ENCODE data around the gene HMX1.

DNA sequence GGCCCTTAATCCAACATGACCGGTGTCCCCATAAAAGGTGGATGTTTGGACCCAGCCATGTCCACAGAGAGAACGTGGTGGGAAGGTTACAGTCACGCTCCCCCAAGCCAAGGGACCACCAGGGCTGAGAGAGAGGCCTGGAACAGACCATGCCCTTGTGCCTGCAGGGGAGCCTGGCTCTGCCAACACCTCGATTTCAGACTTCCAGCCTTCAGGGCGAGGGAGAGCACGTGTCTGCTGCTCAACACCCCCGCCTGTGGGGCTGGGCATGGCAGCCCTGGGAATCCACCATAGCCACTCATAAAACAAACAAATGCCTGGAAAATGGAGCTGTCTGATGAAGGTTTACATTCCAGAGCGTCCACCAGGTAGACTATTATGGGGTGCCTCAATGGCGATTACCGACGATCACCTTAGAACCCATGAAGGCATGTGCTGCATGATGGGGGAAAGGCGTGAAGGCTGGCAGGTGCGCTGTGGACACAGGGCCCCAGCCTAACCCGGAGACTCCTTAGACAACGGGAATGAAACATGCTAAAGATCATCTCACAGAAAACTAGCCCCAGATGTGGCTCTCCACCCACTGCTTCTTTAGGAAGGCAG is 42.3 kb upstream of the HMX1 start:
- TF ChIP-seq CTCF (IDR thresholded peaks at IDR 0.05) = no peak
- TF ChIP-seq POLR2A (IDR thresholded peaks at IDR 0.05; ENCODE audit: low read depth) = no peak
- no peak for TF ChIP-seq EP300 (IDR thresholded peaks at IDR 0.05)
